Activated naive CD4-positive, alpha-beta T cell treated with anti-CD3 and anti-CD28 coated beads, Interleukin-2, amount 50 U/mL, for 16 hours (primary cell): ENCODE results near the gene ZSCAN25.
"Not testable (repeated sequence)": the region's sequence is repeated elsewhere in the genome, so short reads cannot be mapped to it uniquely, and the experiment has no call there.

Source experiments
- DNase-seq: peaks from one replicate; pipeline ENCODE4 v3.0.0-alpha.2; 2020

Gene ZSCAN25

DNA sequence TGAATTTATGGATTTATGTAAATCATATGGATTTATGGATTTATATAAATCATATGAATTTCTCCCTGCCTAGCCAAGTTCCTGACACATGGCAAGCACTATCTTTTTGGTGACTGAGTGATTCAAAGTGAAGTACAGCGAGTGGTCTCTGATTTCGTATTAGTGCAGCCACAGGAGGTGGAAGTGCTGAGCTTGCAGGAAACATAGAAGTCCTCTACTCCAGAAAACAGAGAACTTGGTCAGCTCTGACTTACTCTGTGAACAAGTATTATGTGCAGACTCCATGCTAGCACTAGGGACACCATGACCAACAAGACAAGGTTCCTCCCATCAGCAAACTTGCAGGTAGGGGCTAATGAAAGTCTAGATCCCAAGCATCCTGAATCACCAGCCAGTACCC is 34.5 kb downstream of the ZSCAN25 start:
- no peak for DNase-seq

DNA sequence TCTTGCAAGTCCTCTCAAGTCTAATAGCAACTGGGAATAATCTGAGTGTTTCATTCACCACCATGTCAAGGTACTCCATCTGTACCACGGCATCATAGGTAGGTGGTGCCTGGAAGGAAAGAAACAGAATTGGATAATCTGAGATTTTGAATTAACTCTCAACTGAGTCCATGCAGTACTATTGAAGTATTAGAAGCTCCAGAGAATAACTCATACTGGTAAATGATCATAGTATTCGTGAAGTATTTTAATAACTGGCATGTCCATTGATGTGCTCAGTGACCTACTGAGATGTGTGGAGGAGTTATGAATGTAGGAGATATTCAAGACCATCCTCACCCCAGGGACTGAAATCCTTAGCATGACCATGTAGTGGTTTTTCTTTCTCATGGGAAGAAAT is 35.9 kb downstream of the ZSCAN25 start:
- no peak for DNase-seq

DNA sequence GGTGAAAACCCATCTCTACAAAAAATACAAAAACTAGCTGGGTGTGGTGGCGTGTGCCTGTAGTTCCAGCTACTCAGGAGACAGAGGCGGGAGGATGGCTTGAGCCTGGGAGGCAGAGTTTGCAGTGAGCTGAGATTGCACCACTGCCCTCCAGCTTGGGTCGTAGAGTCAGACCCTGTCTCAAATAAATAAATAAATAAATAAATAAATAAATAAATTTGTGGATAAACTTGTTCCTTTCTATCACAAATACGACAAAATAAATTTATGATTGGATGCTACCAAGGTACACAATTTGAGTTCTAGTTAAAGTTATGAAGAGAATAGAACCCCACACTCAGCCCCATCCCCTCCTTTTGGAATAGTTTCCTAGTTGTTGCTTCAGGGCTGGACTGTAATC is 36.5 kb downstream of the ZSCAN25 start:
- not testable (repeated sequence) for DNase-seq

DNA sequence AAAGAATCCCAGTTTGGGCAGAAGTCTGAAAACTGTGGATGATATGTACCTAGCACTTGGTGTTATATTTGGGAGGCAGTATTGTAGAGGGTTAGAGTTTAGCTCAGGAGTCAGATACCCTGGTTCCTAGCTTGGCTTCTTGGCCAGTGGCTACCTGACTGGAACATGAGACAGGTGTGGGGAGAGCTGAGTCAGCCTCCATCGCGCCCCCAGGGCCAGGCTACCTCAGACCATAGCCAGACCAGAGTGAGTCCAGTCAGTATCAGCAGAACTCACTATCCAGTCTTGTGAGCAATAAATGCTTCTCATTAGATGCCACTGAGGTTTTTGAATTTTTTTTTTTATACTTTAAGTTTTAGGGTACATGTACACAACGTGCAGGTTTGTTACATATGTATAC is 37.0 kb downstream of the ZSCAN25 start:
- DNase-seq = no peak

- not testable (repeated sequence) for DNase-seq
Measured at GRCh38 chr7:99654626-99655025, 37.9 kb downstream of the ZSCAN25 start.

DNA sequence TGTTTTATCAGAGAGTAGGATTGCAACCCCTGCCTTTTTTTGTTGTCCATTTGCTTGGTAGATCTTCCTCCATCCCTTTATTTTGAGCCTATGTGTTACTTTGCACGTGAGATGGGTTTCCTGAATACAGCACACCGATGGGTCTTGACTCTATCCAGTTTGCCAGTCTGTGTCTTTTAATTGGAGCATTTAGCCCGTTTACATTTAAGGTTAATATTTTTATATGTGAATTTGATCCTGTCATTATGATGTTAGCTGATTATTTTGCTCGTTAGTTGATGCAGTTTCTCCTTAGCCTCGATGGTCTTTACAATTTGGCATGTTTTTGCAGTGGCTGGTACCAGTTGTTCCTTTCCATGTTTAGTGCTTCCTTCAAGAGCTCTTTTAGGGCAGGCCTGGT is 41.1 kb downstream of the ZSCAN25 start:
- DNase-seq = not testable (repeated sequence)

DNA sequence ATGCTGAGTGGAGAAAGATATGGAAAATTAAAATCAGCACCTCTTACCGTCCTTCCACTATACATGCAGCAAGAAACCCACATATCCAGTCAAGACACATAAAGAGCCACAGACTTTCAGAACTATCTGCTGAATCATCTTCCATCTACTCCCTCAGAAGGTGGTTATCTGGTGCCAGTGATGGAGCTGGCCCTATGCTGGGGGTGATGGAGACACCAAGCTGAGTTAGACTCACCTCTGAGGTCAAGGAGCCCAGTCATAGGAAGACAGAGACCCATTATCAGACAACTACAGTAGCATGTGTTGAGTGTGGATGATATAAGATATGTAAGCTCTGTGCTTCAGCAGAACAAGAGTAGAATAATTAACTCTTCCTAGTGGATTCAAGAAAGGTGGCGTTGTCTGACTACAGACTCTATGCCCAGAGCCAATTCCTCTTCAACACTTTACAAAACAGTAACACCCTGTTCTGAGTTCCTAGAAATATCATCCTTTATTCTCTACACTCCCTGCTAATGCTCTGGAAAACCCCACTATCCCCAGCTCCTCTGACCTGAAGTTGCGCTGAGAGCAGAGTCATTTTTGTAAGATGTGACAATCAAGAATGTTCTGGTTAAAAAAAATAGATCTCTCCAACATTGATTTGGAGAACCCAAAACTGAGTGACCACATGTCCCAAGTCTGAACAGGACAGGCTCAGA is 48.7 kb downstream of the ZSCAN25 start:
- no peak for DNase-seq

DNA sequence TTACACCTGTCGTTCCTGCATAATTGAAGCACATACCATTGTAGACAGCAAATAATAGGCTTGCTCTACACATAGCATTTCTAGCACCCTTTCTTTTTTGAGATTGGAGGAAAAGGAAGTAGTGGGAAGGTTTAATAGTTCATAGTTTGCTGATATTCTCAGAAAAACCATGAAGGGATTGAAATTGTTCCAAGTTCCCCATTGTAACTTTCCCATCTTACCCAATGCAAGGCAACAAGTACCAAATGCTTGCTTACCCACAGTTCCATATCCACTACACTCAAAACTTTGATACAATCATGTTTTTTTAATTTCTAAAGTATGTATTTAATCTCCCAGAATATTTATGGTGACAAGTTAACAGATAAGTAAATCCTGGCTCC is 49.3 kb downstream of the ZSCAN25 start:
- no peak for DNase-seq

DNA sequence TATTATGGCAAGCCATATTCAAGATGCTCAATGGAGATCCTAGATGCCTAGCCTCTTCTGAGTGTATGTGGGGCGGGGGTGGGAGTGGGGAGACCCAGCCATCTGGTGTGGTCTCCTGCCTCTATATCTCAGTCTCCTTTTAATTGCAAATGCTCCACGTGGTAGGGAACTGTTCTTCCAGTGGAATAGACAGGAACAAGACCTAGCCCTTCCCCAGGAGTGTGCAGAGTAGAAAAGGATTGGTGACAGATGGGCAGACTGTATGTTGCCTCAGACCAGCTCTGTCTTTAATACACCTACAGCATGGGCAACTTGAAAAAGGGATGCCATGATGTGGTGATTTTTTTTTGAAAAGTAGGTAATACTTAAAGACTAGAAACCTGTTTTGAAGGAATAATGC is 50.4 kb downstream of the ZSCAN25 start:
- no peak for DNase-seq

GRCh38 chr7:99668541-99668940 is 51.8 kb downstream of the ZSCAN25 start:
- no peak for DNase-seq

GRCh38 chr7:99669782-99670181 is 53.0 kb downstream of the ZSCAN25 start:
- DNase-seq = no peak

DNA sequence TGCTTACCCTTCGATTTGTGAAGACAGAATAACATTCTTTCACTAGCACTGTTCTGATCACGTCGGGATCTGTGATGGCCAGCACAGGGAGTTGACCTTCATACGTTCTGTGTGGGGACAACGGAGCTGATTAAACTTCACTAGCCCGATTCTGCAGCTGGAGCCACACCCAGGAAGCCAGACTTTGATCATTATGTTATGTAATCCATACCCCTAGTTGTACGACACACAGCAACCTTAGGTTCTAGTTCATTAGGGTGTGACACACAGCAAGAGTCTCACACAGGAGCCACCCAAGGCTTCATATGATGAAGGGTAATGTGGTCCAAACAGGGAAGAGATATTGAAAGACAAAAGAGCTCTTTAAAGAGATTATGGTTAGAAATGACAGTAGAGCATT is 55.8 kb downstream of the ZSCAN25 start:
- DNase-seq = no peak

DNA sequence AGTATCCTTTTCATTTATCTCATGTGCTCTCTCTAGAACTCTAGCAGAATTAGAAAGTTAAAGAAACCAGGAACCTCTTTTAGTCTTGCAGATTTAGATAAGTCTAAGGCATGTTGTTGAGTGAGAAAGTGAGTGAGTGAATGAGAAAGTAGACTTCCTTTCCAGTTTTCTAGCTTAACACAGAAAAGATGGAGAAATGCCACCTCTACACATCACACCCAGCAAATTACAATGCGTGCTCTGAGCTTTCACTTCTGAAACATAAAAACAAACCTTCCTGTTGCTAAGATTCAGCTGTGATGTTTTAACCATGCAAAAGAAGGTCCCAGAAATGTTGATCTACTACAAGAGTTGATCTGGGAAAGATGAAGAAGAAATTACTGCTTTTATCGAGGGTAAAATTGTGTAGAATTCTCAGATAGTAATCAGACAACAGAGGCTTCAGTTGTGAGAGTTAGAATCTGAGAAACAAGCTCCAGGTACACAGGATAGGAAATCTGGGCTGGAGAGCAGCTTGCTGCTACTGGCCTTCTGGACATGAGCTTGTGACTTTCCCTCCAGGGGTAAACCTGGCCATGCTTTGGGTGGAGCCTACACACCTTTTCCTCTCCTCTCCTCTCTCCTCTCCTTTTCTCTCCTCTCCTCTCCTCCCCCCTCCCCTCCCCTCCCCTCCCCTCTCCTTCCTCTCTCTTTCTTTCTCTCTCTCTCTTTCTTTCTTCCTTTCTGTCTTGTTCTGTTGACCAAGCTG is 58.4 kb downstream of the ZSCAN25 start:
- no peak for DNase-seq

GRCh38 chr7:99677013-99677647 is 60.4 kb downstream of the ZSCAN25 start:
- no peak for DNase-seq

DNA sequence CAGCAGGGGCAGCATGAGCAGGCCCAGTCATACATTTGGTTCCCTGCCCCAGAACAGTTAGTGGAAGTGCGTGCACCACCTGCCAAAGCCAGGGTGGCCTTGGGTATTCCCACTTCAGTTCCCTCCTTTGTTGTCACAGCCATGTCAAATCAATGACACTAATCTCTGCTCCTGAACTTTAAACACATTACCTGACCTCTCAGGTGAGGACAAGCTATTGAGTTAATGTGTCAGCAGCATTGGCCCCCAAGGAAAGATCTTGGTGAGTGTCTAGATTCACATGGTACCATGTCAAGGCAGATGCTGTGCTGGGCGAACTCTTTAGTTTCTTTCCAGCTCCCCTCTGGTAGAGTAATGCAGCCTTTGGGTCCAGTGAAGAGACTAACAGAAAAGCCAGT is 60.9 kb downstream of the ZSCAN25 start:
- DNase-seq = no peak

- DNase-seq = no peak
Measured at GRCh38 chr7:99679032-99679399, 62.3 kb downstream of the ZSCAN25 start.

DNA sequence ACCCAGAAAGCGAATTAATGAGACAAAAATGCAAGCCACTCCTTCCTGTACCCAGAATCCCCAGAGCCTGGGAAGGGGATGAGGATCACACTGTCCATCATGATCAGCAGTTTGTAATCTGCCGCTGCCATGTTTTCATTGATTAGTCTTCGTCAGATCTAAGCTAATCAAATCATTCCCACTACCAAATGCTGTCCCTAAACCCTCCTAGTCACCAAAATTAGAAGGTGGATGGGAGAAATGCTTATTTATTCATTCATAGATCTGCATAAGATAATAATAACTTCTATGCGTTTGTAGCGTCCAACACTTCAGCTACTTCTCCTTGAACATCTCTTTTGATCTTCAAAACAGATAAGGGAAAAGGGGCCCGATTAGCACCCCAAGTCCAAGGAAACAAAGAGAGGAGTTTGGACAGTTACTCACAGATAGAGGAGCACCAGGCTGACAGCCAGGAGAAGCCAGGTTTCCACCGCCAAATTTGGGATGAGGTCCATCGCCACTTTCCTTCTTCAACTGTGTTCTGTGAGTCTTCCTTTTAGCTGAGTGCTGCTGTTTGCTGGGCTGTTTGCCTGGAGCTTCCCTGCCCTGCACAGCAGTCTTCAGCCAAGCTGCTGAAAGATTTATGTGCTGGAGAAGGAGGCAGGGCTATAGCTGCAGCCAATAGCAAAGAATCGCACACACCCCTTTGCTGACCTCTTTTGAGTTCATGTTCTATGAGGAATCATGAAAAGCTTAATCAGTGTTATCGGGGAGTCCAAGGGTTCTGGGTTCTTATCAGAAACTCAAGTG is 62.9 kb downstream of the ZSCAN25 start, which contains the start of gene CYP3A5:
Gene CYP3A5 (minus strand): TSS at position 597 of the 792 bp plus-strand sequence. CDS start 100 bp downstream, at position 497.
- DNase-seq = no peak
